EH (cell line): ENCODE data around the gene SH3GLB2.
"Not testable (repeated sequence)": the region's sequence is repeated elsewhere in the genome, so short reads cannot be mapped to it uniquely, and the experiment has no call there.

Experiments
- DNase-seq: peaks from one replicate; pipeline ENCODE4 v3.0.0-alpha.2; 2015; ENCODE audit warnings: low read depth

Gene SH3GLB2

GRCh38 chr9:129014608-129015007, 13.5 kb downstream of the SH3GLB2 start:
- DNase-seq = no peak

DNA sequence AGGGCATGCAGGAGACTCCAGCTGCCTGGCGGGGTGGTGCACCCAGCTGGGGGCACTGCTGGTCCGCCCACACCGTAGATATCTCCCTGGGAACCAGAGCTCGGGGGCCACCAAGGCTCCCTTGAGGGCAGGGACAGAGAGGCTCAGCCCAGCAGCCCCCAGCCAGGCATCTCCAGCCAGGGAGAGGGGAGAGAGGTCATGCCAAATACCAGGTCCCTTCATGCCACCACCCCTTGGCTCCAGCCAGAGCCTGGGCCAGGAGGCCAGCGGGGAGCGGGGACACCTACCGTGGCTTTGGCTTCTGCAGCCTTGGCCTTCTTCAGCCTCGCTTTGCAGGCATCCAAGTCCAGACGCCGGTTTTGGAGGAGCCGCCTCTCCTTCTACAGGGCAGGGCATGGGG, 14.0 kb downstream of the SH3GLB2 start:
- DNase-seq = no peak

DNA sequence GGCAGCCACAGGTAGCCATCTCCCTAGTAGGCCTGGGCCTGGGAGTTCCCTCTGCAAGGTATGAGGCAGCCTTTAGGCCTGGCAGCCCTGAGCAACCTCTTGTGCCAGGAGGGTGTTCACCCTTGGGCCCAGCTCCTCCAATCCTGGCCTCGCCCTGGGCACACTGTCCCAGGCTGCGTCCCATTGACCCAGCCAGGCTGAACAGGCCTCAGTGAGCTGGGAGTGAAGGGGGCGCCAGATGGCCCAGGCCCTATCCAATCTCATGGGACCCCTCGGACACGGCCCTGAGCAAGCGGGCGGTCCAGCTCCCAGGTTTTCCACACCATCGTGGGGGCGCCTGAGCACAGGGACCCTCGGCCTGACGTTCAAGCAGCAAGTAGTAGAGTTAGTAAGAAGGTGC, 14.5 kb downstream of the SH3GLB2 start:
- no peak for DNase-seq

GRCh38 chr9:129012893-129013448, 15.2 kb downstream of the SH3GLB2 start:
- no peak for DNase-seq

DNA sequence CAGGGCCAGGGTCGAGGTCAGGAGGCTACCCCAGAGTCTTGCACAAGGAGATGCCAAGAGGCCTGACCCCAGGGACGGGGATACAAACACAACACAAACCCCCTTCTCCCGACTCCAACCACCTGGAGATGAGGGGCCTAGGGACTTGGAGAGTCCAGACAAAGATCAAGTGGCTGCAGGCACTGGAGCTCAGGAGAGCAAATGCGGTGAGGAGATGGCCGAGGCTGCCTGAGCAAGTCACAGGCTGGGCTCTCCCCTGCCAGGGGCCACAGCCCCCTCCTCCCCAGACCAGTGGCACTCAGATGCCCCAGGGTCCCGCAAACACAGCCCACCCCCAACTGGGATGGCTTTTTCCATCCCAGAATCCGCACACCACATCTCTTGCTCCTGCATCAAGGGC, 15.8 kb downstream of the SH3GLB2 start:
- DNase-seq = no peak

DNA sequence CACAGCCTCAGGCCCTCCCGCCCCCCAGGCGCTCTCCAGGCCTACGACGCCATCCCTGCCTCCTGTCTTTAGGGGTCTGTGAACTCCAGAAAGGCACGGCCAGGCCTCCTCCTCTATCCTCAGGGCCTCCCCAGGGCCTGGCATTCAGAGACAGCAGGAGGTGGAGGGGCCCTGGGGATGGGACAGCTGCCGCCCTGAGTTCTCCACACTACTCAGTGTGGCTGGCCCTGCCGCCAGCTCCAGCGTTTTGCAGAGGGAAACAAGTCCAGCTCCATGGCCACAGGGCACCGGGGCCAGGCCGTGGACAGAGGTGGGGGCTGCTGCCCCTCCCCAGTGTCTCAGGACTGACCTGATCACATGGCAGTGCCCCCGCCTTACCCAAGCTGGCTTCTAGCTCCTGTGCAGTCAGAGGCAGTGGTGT, 16.4 kb downstream of the SH3GLB2 start:
- no peak for DNase-seq

DNA sequence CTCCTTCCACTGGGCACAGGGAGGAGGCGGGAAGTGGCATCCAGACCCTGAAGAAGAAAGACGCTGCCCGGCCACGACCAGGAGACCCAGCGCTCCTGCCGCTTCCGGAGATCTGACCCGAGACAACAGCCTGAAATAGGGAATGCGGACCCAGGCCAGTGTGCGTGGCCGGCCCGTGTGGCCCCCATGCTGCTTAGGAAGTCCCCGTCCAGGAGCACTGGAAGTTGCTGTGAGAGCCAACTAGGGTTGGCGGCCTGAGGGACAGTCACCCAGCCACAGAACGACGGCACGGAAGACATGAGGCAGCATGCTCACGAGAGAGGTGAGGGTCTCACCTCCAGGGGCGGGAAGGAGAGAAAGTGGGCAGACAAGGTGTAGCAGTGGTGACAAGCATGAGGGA, 17.0 kb downstream of the SH3GLB2 start:
- no peak for DNase-seq

- no peak for DNase-seq
Observed at GRCh38 chr9:129010267-129010975, 17.7 kb downstream of the SH3GLB2 start.

- no peak for DNase-seq
Observed at GRCh38 chr9:129009584-129010141, 18.5 kb downstream of the SH3GLB2 start.

GRCh38 chr9:129008986-129009583, 19.0 kb downstream of the SH3GLB2 start:
- DNase-seq = no peak

- DNase-seq = no peak
Observed at GRCh38 chr9:129008469-129008965, 19.6 kb downstream of the SH3GLB2 start.

DNA sequence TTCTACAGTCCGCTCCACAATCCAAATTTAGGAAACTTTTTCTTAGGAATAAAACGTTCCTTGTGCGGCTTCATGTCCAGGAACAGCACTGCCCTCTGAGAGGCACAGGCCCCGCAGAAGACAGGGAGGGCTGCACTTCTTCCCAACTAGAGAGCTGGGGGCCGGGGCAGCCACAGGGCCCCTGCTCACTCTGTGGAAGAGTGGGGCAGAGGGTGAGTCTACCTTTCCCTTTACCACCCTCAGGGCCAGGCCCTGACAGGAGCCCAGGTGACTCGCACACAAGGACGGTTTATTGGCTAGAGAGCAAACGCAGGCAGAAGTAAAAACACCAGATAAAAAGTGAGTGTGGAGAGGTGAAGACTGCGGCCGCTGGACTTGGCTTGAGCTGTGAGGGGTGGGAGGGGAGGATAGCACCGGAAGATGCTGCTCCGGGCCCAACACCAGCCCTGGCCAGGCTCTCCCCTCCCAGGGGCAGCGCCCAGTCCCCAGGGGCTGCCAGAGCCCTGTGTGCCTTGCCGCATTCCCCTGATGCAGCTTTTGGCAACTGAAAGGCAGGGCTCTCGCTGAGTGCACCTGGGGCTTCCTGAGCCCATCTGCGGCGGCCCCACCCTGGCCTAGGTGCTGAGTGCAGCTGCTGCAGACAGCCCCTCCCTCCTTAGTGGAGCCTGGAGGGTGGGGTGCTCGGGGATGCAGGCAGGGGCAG, 20.2 kb downstream of the SH3GLB2 start:
- no peak for DNase-seq

DNA sequence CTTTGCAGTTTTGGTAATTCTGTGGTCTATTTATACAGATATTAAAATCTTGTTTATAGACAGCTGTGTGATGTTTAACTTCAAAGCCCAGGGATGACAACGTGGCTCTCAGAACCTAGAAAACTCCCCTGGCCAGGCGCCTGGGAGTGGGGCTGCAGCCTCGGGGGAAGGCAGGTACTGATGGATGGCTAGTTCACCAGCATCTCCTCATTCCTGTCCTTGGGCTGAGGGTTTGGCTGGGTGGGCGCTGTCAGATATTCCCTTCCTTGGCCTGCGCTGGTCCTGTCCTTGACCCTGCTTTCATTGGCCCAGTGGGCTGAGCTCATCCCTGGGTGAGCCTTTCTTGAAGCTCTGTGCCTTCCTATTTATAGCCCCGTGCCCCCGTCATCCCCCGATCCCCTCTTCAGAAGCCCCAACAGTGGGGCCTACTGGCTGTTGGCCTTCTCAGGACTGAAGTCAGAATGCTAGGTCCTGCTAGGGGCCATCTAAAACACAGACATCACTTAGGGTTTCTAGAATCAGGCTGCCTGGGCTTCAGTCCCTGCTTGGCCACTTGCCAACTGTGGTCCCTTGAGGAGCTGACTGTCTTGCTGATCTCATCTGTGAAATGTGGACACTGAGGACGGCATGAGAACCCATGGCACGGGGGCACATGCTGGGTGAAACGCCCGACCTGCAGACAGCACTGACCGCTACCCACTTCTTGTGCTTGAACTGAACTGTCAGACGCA, 20.9 kb downstream of the SH3GLB2 start:
- no peak for DNase-seq

DNA sequence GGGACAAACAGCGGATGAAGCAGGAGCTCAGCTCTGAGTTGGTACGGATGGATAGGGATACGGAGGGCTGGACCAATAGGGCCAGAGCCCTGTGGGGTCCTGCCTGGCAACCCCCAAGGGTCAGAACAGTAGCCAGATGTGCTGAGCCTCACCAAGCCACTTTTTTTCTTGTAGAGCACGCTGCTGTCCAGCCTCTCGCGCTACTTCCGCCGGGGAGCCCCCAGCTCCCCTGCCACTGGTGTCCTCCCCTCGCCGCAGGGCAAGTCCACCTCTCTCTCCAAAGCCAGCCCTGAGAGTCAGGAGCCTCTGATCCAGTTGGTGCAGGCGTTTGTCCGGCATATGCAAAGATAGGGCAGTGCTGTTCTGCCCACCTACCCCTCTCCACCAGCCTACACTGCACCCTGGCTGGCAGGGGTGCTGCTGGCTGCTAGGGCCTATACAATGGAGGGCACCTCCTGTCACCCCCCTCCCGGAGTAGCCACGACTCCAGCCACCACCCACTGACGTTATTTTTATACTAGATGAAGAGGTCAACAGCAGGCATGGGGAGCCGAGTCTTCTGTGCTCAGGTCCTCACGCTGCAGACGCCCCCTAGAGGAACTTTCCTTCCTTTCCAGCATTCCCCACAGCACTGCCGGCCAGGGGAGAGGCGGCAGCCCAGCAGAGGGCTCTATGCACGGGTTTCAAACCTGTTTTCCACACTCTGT, 21.6 kb downstream of the SH3GLB2 start:
- DNase-seq = peak; percentile 77

GRCh38 chr9:129005336-129005997, 22.7 kb downstream of the SH3GLB2 start:
- DNase-seq = no peak

DNA sequence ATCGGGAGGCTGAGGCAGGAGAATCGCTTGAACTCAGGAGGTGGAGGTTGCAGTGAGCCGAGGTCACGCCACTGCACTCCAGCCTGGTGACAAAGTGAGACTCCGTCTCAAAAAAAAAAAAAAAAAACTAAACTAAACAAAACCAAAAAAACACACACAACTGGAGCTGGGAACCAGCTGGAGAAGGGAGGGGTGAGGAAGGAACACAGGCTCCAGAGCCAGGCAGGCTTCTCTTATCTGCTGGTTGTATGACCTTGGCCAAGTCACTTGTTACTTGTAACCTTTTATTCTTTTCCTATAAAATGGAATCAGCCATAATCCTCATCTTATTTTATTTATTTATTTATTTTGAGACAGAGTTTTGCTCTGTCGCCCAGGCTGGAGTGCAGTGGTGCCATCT, 24.0 kb downstream of the SH3GLB2 start:
- DNase-seq = not testable (repeated sequence)

DNA sequence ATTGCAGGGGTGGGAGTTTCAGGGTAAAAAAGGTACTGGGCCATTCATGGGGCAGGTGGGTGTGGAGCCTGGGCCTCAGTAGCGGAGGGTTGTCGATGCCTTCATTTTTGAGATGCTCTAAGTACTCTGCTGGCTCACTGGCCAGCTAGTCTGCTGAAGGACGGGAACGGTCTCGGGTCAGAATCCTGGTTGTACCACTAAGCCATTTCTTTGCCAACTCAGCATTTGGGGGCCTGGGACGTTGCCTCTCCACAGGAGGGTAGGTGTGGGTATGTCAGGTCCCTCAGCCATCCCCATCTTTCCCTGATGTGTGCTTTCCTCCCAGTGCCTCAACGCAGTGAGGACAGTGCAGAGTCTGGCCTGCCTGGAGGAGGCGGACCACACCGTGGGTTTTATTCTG, 25.1 kb downstream of the SH3GLB2 start:
- DNase-seq = no peak

GRCh38 chr9:129001504-129002325, 26.4 kb downstream of the SH3GLB2 start:
- no peak for DNase-seq

GRCh38 chr9:128999581-129000206, 28.4 kb downstream of the SH3GLB2 start:
- no peak for DNase-seq
